Measurements from ENCODE around the gene TNIK.

Gene TNIK

GRCh38 chr3:171352387-171352935, 107.7 kb downstream of the TNIK start:
- Mint-ChIP-seq H3K4me3 (no peak overlapping the region), H3K27me3 (no peaks in the 10 kb centered on the region), H3K4me1 (peaks cover 64% of the 10 kb centered on the region), H3K27ac (no peak overlapping the region), H3K36me3 (ENCODE audit: low read depth) (no peaks in the 10 kb centered on the region), H3K9me3 (no peaks in the 10 kb centered on the region)
- no peak for DNase-seq
- ATAC-seq, result no peak

GRCh38 chr3:171351676-171352075, 108.5 kb downstream of the TNIK start:
- ATAC-seq, result peak; percentile 63
- Mint-ChIP-seq H3K27ac (no peak overlapping the region), H3K36me3 (ENCODE audit: low read depth) (peaks cover 2% of the 10 kb centered on the region)

GRCh38 chr3:171350364-171350763, 109.8 kb downstream of the TNIK start:
- Mint-ChIP-seq H3K27me3 (no peaks in the 10 kb centered on the region), H3K4me1 (peaks cover 57% of the 10 kb centered on the region), H3K9me3 (peaks cover 4% of the 10 kb centered on the region), H3K27ac (no peak overlapping the region), H3K36me3 (ENCODE audit: low read depth) (peaks cover 8% of the 10 kb centered on the region), H3K4me3 (no peak overlapping the region)
- no peak for ATAC-seq
- no peak for DNase-seq

More at GRCh38 chr3:171351676-171352075, 108.5 kb downstream of the TNIK start:
- Mint-ChIP-seq H3K4me3 (no peak overlapping the region), H3K4me1 (peaks cover 68% of the 10 kb centered on the region), H3K27me3 (no peaks in the 10 kb centered on the region), H3K9me3 (no peaks in the 10 kb centered on the region)
- DNase-seq, result no peak

GRCh38 chr3:171349392-171349791, 110.8 kb downstream of the TNIK start:
- Mint-ChIP-seq H3K27ac (no peak overlapping the region), H3K27me3 (no peaks in the 10 kb centered on the region), H3K9me3 (peaks cover 4% of the 10 kb centered on the region), H3K36me3 (ENCODE audit: low read depth) (peaks cover 11% of the 10 kb centered on the region), H3K4me1 (peaks cover 48% of the 10 kb centered on the region), H3K4me3 (no peak overlapping the region)
- DNase-seq (no peak), ATAC-seq (no peak)

- Mint-ChIP-seq H3K4me1 (peaks cover 44% of the 10 kb centered on the region), H3K9me3 (peaks cover 9% of the 10 kb centered on the region), H3K27ac (no peak overlapping the region), H3K4me3 (no peak overlapping the region), H3K27me3 (no peaks in the 10 kb centered on the region), H3K36me3 (ENCODE audit: low read depth) (peaks cover 20% of the 10 kb centered on the region)
- DNase-seq (no peak), ATAC-seq (no peak)
These were observed 112.1 kb downstream of the TNIK start for GRCh38 chr3:171348121-171348520.

- H3K36me3 Mint-ChIP-seq (ENCODE audit: low read depth), result peaks cover 27% of the 10 kb centered on the region
- DNase-seq (no peak), ATAC-seq (peak; percentile 53)
- peaks cover 9% of the 10 kb centered on the region for H3K9me3 Mint-ChIP-seq
- H3K27ac Mint-ChIP-seq, result peak overlapping the region; percentile 34
- no peaks in the 10 kb centered on the region for H3K27me3 Mint-ChIP-seq
- no peak overlapping the region for H3K4me3 Mint-ChIP-seq
- H3K4me1 Mint-ChIP-seq, result peaks cover 46% of the 10 kb centered on the region
These were observed 112.7 kb downstream of the TNIK start for GRCh38 chr3:171347301-171348039.

- Mint-ChIP-seq H3K36me3 (ENCODE audit: low read depth) (peaks cover 31% of the 10 kb centered on the region), H3K9me3 (peaks cover 9% of the 10 kb centered on the region), H3K4me3 (no peak overlapping the region), H3K27me3 (no peaks in the 10 kb centered on the region), H3K4me1 (peaks cover 39% of the 10 kb centered on the region), H3K27ac (no peak overlapping the region)
- DNase-seq (no peak), ATAC-seq (no peak)
These were observed 113.5 kb downstream of the TNIK start for GRCh38 chr3:171346582-171347300.

- Mint-ChIP-seq H3K36me3 (ENCODE audit: low read depth) (peaks cover 31% of the 10 kb centered on the region), H3K27me3 (no peaks in the 10 kb centered on the region), H3K4me3 (no peak overlapping the region), H3K4me1 (peaks cover 32% of the 10 kb centered on the region), H3K27ac (no peak overlapping the region), H3K9me3 (peaks cover 9% of the 10 kb centered on the region)
- no peak for DNase-seq
- ATAC-seq, result no peak
These were observed 114.2 kb downstream of the TNIK start for GRCh38 chr3:171346019-171346418.

GRCh38 chr3:171345107-171345843, 114.9 kb downstream of the TNIK start:
- DNase-seq (no peak), ATAC-seq (no peak)
- Mint-ChIP-seq H3K36me3 (ENCODE audit: low read depth) (peaks cover 31% of the 10 kb centered on the region), H3K4me3 (no peak overlapping the region), H3K27ac (no peak overlapping the region), H3K4me1 (peaks cover 28% of the 10 kb centered on the region), H3K9me3 (peaks cover 9% of the 10 kb centered on the region), H3K27me3 (no peaks in the 10 kb centered on the region)

- Mint-ChIP-seq H3K4me1 (peaks cover 23% of the 10 kb centered on the region), H3K9me3 (peaks cover 9% of the 10 kb centered on the region), H3K27ac (no peak overlapping the region), H3K36me3 (ENCODE audit: low read depth) (peaks cover 31% of the 10 kb centered on the region), H3K4me3 (no peak overlapping the region), H3K27me3 (no peaks in the 10 kb centered on the region)
- DNase-seq (no peak), ATAC-seq (no peak)
These were observed 116.5 kb downstream of the TNIK start for GRCh38 chr3:171343693-171344092.

GRCh38 chr3:171342783-171343420, 117.3 kb downstream of the TNIK start:
- no peak overlapping the region for H3K27ac Mint-ChIP-seq
- peaks cover 9% of the 10 kb centered on the region for H3K9me3 Mint-ChIP-seq
- H3K36me3 Mint-ChIP-seq (ENCODE audit: low read depth), result peaks cover 31% of the 10 kb centered on the region
- no peaks in the 10 kb centered on the region for H3K27me3 Mint-ChIP-seq
- no peak overlapping the region for H3K4me3 Mint-ChIP-seq
- DNase-seq (no peak), ATAC-seq (no peak)
- H3K4me1 Mint-ChIP-seq, result peaks cover 22% of the 10 kb centered on the region

- H3K36me3 Mint-ChIP-seq (ENCODE audit: low read depth), result peaks cover 31% of the 10 kb centered on the region
- H3K9me3 Mint-ChIP-seq, result peaks cover 9% of the 10 kb centered on the region
- H3K27me3 Mint-ChIP-seq, result no peaks in the 10 kb centered on the region
- peaks cover 15% of the 10 kb centered on the region for H3K4me1 Mint-ChIP-seq
- DNase-seq, result no peak
- H3K27ac Mint-ChIP-seq, result no peak overlapping the region
- no peak for ATAC-seq
- no peak overlapping the region for H3K4me3 Mint-ChIP-seq
These were observed 118.0 kb downstream of the TNIK start for GRCh38 chr3:171342200-171342599.

- DNase-seq (no peak), ATAC-seq (no peak)
- Mint-ChIP-seq H3K36me3 (ENCODE audit: low read depth) (peaks cover 23% of the 10 kb centered on the region), H3K27me3 (no peaks in the 10 kb centered on the region), H3K9me3 (peaks cover 5% of the 10 kb centered on the region), H3K4me3 (no peak overlapping the region), H3K4me1 (peaks cover 16% of the 10 kb centered on the region), H3K27ac (no peak overlapping the region)
These were observed 119.8 kb downstream of the TNIK start for GRCh38 chr3:171340434-171340833.

GRCh38 chr3:171339598-171339997, 120.6 kb downstream of the TNIK start:
- Mint-ChIP-seq H3K9me3 (peaks cover 5% of the 10 kb centered on the region), H3K4me3 (no peak overlapping the region), H3K27ac (no peak overlapping the region), H3K27me3 (no peaks in the 10 kb centered on the region), H3K4me1 (peaks cover 21% of the 10 kb centered on the region), H3K36me3 (ENCODE audit: low read depth) (peaks cover 20% of the 10 kb centered on the region)
- ATAC-seq, result no peak
- DNase-seq, result no peak
